Cerebellar cortex (tissue), 1 donor: ENCODE measurements around the gene FAM200B.

Experiments used
- DNase-seq: peaks from one replicate; pipeline ENCODE4 v3.0.0-alpha.2; 2015; ENCODE audit warnings: low spot score

Gene FAM200B

DNA sequence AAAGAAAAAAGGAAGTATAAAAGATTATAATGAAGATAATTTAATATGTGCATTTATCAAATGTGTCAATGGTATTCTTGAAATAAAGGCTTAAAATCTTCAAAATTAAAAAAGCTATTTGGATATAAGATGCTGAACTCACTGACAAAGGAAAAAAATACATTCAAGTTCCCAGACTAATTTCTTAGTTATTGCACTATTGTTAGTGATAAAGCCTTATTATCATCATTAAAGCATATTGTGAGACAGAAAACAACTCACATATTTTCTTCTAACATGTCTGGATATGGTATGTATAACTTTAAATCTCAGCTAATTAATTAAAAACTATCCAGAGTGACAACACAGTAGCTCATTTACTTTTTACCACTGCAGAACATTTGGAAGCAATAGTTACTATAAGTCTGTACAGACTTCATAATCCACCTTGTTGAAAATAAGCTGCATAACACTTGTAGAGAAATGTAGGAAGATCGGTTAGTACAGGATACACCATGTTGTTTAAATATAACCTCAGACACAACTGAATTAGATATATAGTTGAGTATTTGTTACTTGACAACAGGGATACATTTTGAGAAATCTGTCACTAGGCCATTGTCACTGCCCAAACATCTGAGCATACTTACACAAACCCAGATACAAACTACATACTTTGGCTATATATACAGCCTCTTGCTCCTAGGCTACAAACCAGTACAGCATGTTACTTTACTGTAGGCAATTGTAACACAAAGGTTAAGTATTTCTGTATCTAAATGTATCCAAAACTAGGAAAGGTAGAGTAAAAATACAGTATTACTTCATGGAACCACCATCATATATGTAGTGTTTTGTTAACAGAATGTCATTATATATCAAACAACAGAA, 12.8 kb upstream of the FAM200B start:
- DNase-seq, result no peak

DNA sequence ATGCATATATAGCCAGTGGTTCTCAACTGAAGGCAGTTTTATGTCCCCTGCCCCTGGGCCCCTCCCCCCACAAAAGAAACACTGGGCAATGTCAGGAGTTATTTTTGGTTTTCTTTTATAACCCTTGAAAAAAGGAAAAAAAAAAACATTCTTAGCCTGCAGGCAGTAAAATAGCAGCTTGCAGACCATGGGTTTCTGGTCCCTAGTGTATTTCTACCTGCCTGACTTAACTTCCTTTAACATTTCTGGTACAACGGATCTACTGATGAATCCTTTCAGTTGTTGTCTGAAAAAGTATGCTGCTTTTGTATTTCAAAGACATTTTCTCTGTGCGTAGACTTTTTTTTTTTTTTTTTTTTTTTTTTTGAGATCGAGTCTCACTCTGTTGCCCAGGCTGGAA, 11.1 kb upstream of the FAM200B start:
- DNase-seq, result no peak

DNA sequence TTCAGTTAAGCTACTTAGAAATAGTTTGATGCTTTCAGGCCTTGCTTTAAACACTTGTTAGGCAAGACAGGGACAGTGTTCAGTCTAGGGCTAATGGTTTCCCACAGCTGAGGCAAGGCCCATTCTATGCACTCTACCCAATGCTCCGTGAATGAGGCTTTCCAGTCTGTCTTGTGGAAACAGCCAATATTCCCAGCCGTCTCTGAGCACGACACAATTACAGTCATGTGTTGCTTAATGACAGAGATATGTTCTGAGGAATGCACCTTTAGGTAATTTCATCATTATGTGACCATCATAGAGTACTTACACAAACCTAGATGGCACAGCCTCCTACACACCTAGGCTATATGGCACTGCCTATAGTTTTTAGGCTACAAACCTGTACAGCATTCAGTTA, 9.5 kb upstream of the FAM200B start:
- DNase-seq, result no peak

DNA sequence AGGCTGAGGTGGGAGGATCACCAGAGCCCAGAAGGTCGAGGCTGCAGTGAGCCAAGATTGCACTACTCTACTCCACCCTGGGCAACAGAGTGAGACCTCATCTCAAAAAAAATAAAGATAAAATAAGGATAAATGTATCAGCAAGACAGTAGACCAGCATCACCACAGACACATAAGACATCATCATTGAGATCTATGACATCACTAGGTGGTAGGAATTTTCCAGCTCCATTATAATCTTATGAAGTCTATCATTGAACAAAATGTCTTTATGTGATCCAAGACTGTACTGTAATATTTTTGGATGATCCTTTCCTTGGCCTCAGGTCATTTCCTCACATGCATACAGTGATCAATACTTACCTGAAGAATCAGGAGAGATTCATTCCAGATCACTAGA, 8.3 kb upstream of the FAM200B start:
- DNase-seq, result no peak

DNA sequence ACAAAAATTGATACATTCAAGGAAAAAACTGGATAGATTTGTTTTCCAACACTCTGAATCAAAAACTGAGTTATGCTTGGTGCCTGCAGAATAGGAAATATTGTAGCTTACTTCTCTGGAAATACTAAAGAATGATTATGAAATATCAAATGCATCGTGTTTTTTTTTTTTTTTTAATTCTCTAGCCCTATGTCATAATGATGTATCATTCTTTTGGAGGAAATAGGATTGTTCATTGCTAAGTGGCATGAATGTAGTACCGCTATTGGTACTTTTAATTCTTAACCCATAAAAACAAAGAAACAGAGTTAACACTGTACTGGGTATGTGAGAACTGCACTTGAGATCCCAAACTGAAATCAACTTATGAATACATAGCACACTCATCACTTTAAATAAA, 7.6 kb upstream of the FAM200B start:
- no peak for DNase-seq

DNA sequence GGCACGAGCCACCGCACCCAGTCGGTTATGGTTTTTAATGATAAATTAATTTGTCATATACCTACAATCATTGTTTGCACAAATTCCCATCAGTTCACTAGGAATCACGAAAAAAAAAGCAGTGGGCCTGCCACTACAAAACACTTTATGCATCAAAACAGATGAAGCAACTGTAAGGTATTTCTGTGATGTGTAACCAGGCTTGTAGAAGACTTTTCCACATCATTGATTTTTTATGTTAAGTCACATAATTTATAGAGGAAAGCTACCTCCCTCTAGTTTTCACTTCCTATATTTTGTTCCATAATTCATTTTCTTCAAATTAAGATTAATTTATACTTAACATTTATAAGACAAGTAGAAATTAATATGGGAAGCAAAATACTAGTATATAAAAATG, 6.7 kb upstream of the FAM200B start:
- DNase-seq, result no peak

DNA sequence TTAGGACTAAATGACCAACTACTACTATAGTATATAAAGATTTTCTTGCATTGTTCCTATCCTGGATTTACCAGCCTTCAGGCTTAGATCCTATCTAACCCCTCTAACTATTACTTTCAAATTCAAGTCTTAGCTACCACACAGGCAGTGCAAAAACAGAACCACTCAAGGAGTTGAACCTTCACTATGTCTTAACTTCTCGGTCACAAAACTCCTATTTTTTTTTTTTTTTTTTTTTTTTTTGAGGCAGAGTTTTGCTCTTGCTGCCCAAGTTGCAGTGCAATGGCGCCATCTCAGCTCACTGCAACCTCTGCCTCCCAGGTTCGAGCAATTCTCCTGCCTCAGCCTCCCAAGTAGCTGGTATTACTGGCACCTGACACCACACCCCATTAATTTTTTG, 6.3 kb upstream of the FAM200B start:
- DNase-seq, result no peak

DNA sequence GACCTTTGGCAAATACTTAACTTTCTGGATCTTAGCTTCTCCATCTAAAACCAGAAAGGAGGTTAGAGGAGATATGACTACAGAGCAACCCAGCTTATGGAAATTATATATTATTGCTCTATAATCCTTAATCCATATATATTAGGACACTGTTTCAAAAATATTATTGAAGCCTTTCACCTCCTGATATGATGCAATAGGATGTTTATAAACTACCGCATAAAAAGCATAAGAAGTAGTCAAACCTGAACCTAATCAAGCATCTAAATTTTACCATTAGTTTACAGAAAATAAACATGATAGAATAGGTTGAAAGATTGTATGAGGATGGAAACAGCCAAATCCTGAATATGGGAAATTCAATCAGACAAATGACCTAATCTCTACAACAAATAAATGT, 5.6 kb upstream of the FAM200B start:
- no peak for DNase-seq

DNA sequence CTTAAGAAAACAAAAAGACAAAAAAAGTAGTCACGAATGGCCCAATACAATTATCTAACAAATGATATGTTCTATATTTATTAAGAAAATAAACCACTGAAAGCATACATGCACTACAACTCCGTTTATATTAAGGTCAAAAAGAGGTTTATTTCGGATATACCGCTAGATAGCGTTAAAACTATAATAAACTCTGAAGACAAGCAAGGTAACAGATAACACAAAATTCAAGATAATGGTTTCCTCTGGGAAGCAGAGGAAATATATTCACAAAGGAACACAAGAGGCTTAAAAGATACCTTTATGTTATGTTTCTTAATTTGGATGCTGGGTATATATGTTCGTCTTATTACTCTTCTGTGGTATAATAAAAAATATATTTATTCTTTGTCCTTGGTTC, 4.7 kb upstream of the FAM200B start:
- no peak for DNase-seq

DNA sequence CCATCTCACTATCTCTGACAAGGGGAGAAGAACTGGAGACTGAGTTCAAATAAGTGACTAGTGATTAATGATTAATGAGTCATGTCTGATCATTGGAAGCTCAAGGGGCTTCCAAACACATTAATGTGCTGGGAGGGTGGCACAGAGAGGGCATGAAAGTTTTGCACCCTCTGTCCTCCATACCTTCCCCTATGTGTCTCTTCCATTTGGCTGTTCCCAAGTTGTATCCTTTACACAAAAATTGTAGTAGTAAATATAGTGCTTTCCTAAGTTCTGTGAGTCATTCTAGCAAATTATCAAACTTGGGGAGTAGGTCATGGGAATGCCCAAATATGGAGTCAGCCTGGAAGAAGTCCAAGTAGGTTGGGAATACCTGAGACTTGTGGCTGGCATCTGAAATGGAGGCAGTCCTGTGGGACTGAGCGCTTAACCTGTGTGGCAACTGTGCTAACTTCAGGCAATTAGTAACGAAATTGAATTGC, 4.1 kb upstream of the FAM200B start:
- peak; percentile 8 for DNase-seq

DNA sequence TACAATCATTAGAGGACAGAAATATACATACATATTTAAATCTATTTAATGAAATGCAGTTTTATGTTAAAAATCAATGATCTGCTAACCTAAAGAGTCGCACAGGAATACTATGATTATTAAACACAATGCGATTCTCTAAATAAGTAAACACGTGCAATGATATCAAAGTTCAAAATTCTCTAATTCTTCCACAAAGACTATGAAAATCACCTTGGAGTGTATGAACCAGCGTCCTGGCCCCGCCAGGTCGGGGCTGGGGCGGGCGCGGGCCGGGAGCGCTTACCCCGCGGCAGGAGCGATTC, 608 bp upstream of the FAM200B start:
- DNase-seq, result no peak

DNA sequence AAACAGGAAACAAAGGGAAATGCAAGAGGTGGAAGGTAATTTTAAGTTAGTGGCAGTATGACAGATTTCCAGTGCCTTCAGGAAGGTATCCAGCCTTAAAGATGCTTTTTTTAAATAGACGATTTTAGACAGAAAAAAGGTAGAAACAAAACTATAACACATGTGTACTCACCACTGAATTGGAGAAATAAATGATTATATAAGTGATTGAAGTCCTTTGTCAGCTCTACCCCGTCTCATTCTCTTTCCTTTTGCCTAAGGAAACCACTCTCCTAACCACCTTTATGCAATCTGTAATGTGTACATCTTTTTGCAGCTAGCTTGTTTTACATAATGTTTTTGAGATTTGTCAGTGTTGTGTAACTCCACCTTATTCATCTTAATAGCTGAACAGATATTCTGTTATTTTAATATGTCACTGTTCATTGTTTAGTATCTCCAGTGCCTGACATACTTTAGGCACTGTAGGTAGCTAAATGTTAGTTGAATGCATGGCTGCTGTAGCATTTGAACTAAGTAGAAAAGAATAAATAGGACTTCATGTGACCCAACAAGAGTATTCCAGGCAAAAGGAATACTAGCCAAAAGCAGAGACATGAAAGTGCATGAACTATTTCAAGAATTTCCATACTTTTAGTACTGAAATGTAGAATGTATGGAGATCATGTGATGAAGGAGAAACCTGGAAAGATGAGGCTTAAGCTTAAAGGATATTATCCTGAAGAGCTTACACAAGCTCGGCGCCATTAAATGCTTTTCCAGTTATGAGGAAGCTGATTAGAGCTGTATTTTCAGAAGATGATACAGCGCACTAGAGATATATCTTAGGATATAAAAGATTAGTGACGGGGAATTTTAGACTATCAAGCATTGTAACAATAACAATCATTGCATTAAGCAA, 865 bp downstream of the FAM200B start:
- peak; percentile 12 for DNase-seq

DNA sequence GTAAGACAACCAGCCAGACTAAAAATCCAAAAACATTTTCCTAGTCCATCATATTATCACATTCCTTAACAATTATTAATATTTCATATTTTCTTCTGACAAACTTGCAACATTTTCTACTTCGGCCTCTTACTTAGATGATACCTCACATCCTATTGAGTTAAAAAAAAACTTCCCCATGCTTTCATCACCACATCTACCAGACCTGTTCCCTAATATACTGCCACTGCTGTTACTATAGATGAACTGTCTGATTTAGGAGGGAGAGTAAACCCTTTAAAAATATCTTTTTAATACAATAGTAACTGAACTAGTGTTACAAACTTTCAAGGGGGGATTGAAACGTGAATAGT, 1.5 kb downstream of the FAM200B start:
- DNase-seq, result no peak

DNA sequence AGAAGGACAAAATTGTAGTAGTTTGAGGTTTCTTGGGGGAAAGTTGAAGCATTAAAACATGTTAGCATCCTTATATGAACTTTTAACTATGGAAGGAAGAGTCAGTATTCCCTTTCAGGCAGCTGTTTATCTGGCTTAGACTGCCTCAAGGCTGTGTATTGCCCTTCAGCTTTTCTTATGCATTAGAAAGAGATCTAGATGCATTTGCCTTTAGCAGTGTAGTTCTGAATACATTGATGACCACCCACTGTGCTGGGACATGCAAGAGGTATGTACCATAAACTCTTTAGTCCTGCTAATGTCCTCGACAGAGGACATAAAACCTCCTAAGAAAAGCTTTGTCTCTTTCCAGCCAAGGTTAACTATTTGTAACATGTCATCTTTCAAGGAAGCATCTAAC, 2.9 kb downstream of the FAM200B start:
- DNase-seq, result no peak

DNA sequence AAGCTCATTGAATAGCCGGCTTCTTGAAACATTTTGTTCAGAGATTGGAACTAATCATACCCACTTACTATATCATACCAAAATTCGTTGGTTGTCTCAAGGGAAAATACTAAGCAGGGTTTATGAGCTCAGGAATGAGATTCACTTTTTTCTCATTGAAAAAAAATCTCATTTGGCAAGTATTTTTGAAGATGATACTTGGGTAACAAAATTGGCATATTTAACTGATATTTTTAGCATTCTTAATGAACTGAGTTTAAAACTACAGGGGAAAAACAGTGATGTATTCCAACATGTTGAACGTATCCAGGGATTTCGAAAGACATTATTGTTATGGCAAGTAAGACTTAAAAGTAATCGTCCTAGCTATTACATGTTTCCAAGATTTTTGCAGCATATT, 6.4 kb downstream of the FAM200B start:
- DNase-seq, result no peak

DNA sequence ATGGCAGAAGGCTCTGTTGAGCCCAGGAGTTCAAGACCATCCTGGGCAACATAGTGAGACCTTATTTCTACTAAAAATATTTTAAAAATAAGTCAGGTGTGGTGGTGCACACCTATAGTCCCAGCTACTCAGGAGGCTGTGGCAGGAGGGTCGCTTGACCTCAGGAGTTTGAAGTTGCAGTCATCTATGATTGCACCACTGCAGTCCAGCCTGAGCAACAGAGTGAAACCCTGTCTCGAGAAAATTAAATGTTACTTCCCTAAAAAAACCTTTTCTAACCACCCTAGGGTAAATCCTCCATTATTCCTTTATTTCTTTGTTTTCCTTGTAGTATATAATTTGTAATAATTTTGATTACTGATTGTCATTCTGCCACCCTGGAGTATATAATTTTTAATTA, 7.9 kb downstream of the FAM200B start:
- DNase-seq, result no peak

DNA sequence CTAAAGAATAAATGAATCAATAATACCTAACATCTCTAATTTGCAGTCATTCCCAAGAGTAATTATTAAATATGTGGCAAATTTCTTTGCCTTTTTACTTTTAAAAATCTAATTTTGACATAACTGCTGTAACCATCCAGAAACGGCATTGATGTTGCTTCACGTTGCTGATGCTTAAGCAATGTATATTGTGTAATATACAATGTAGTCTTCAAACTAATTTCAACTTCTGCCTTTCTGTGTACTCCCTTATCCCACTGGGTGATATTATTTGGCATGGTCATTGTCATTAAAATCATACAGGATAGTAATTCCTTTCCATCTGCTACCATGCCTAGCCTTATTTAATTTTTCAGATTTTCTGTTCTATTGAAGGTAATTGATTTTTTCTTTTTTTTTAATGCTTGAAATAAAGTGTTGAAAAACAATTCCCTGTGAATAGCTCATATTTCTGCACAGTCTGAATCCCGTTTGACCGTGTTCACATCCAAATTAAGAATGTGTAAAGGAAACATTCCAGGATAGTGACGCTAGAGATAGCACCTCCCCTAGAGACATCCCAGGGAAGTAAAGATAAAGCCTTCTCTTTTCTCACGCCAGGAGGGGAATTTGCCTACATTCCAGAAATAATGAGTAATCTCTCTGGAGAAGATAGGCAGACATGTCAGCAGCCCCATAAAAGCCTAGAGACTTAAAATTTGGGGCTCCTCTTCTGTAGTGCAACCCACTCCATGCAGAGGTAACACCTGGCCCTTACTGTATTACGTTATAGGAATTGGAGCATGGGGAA, 8.6 kb downstream of the FAM200B start:
- no peak for DNase-seq

DNA sequence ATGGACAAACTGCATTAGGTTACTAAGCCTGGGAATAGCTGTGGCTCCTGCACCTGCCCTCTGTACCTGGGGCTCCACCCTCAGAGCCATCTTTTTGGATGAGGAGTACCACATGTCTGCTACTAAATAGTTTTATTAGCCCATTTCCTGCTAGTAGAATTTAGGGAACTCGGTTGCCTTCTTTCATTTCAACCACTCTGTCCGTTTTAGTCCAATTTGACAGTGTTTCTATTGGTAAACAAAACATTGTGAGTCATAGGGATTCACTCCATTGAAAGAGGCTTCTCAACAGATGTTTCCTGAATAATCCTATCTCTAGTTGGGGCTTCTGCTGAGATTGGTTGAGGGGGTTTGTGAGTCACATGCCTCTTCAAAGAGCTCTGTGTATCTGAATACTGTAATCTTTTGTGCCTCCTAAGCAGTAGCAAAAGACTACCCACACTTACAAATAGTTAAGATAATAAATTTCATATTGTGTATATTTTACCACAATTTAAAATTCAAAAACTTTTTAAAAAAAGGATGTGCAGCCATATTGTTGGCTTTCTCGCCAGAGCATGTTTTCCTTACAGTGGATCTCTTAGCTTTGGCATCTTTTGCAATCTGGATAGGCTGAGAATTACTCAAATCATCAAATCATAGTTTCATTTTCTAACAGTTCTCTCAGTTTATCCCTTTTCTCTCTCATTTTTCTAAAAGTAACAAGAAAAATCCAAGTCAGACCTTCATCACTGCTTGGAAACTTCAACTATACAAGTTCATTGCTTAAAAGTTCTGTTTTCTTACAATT, 9.9 kb downstream of the FAM200B start:
- DNase-seq, result no peak

DNA sequence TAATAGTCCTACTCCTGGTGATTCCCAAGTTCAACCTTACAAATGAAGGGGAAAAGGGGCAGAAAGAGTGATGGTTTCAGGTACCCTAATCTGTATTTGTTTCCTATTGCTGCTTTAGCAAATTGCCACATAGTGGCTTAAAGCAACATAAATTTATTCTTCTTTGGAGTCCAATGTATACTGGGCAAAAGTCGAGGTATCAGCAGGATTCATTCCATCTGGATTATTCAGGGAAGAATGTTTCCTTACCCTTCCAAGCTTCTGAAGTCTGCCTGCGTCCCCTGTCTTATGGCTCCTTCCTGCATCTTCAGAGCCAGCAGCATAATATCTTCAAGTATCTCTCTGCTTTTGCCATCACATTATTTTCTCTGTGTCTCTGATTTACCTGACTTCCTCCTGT, 11.0 kb downstream of the FAM200B start:
- DNase-seq, result no peak

DNA sequence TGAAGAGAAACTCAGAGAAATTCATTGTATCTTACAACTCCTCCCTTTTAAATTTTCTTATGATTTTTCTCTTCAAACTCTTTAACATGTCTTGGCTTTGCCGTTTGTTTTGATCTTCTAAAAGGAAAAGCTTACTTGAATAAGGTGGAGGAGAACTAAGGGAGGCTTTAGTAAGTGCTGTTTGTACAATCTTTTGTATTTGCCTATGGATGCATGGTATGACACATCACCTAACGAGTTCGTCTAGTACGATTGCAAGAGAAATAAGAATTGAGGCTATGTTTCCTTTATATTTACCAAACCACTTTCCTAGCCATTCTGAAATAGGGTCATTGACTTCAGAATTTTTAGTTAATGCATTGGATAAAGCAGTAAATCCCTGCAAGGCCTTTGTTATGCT, 12.8 kb downstream of the FAM200B start:
- DNase-seq, result no peak

DNA sequence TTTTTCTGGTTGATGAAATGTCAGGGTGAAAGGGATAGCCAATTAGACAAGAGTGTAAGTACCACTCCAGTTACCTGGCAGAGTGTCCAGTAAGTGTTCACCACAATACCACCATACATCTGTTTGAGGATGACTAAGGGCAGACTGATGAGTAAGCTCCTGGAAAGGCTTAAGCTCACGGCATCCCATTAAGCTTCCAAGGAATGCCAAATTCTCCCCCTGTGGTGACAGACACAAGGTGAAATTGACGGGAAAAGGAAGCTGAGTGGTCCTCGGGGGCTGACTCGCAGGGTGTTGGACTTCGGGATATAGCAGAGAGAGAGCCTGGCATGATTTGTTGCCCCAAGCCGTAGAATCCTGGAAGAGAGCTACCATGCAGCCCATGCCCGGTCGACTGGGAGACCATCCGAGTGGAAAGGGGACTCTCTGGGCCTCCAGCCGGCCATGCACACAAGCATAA, 13.6 kb downstream of the FAM200B start:
- DNase-seq, result no peak

DNA sequence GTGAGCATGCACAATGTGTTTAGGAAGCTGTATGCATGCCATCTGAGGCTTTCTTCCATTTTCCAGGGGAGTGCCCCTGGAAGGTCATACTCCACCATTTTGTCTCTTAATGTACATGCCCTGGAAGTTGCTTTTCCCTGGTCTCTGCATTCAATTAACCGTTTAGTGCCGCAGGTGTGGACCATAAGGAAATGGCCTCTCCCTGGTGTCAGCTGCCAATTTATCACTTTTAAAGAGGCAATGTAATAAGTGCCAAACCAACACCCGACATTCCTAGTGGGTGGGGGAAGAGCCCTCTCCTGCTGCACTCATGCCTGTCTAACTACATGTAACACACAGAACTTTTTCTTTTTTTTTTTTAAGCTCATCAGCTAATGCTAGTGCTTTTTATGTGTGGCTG, 14.1 kb downstream of the FAM200B start:
- no peak for DNase-seq
